HepG2 (cell line): ENCODE data around the gene PLEKHN1. TPM values are rescaled to one million over a fixed set of nuclear protein-coding genes. Genes with fewer than 3 reads are reported as not detected.

ENCODE experiments used
- BRCA1 ChIP-seq: sonication (generic); formaldehyde crosslinking; IDR thresholded peaks from 2 replicates; pipeline ENCODE4 v1.4.0; 2020; ENCODE audit warnings: missing genetic modification reagents
- FOXP1 ChIP-seq, 2 experiments: fragments of 450-650 bp in 1 of 2; IDR thresholded peaks; 2 replicates each; pipeline ENCODE4 v1.6.1; 2017 to 2018; ENCODE audit warnings: antibody characterized with exemption in 1 of 2
- GATAD1 ChIP-seq: IDR thresholded peaks from 2 replicates; pipeline ENCODE4 v1.6.1; 2016; ENCODE audit warnings: missing genetic modification reagents, missing compliant biosample characterization
- NFIB ChIP-seq: sonication (generic); formaldehyde crosslinking; IDR thresholded peaks from 2 replicates; pipeline ENCODE4 v1.9.0; 2021; ENCODE audit warnings: missing genetic modification reagents, mild to moderate bottlenecking, borderline replicate concordance
- PBX3 ChIP-seq: sonication (generic); formaldehyde crosslinking; IDR thresholded peaks from 2 replicates; pipeline ENCODE4 v1.8.1; 2023; ENCODE audit warnings: missing genetic modification reagents, inconsistent platforms, borderline replicate concordance
- PHF8 ChIP-seq: sonication (generic); formaldehyde crosslinking; IDR thresholded peaks from 2 replicates; pipeline ENCODE4 v1.5.0; 2020; ENCODE audit warnings: missing genetic modification reagents
- RFXAP ChIP-seq: sonication (generic); formaldehyde crosslinking; IDR thresholded peaks from 2 replicates; pipeline ENCODE4 v1.4.0; 2020; ENCODE audit warnings: missing genetic modification reagents, borderline replicate concordance
- TFE3 ChIP-seq: IDR thresholded peaks from 2 replicates; pipeline ENCODE4 v1.6.1; 2016
- ZFP1 ChIP-seq: IDR thresholded peaks from 2 replicates; pipeline ENCODE4 v1.6.1; 2016
- ZMAT5 ChIP-seq: sonication (generic); formaldehyde crosslinking; IDR thresholded peaks from 2 replicates; pipeline ENCODE4 v1.5.0; 2020; ENCODE audit warnings: mild to moderate bottlenecking, low read depth, missing genetic modification reagents, borderline replicate concordance
- ZNF280B ChIP-seq: sonication (generic); formaldehyde crosslinking; IDR thresholded peaks from 2 replicates; pipeline ENCODE4 v1.5.0; 2020; ENCODE audit warnings: missing genetic modification reagents, mild to moderate bottlenecking, borderline replicate concordance
- ZNF414 ChIP-seq: sonication (generic); formaldehyde crosslinking; IDR thresholded peaks from 2 replicates; pipeline ENCODE4 v1.5.0; 2020; ENCODE audit warnings: missing genetic modification reagents
- ZNF546 ChIP-seq: sonication (generic); formaldehyde crosslinking; conservative IDR thresholded peaks from 2 replicates; pipeline ENCODE4 v1.8.1; 2023; ENCODE audit warnings: mild to moderate bottlenecking, missing genetic modification reagents
- ZNF557 ChIP-seq: sonication (generic); formaldehyde crosslinking; IDR thresholded peaks from 2 replicates; pipeline ENCODE4 v1.4.0; 2020; ENCODE audit warnings: missing genetic modification reagents
- ZNF773 ChIP-seq: sonication (generic); formaldehyde crosslinking; IDR thresholded peaks from 2 replicates; pipeline ENCODE4 v1.4.0; 2020; ENCODE audit warnings: missing genetic modification reagents, borderline replicate concordance
- ZNF776 ChIP-seq: sonication (generic); formaldehyde crosslinking; IDR thresholded peaks from 2 replicates; pipeline ENCODE4 v1.4.0; 2020; ENCODE audit warnings: mild to moderate bottlenecking, missing genetic modification reagents
- ZNF782 ChIP-seq: sonication (generic); formaldehyde crosslinking; IDR thresholded peaks from 2 replicates; pipeline ENCODE4 v1.4.0; 2020; ENCODE audit warnings: missing genetic modification reagents, mild to moderate bottlenecking, borderline replicate concordance
- polyA plus RNA-seq, 8 experiments: library from polyadenylated mRNA; depleted of rRNA in 3 of 8; stranded (reverse) in 7 of 8; unstranded in 1 of 8; fragments of >200 nt; fragmentation: Illumina TruSeq in 4 of 8; extraction: Trizol in 4 of 8; gene quantifications; 2 replicates each; pipeline versions ENCODE4 v1.2.1 to v1.2.3, GENCODE V29; 2011 to 2016; ENCODE audit warnings: low read depth in 4 of 8, missing spikeins in 1 of 8, mixed read lengths in 1 of 8; ENCODE audit not compliant: insufficient read depth in 1 of 8
- total RNA-seq, 5 experiments: library from RNA; depleted of rRNA; stranded (reverse); fragments of >200 nt; fragmentation: Illumina TruSeq; extraction: Trizol; gene quantifications; 2 replicates each; pipeline ENCODE4 v1.2.3, GENCODE V29; 2016; ENCODE audit warnings: low read depth in 1 of 5
- TF ChIP-seq, protein P1 (sequence below): IDR thresholded peaks from 2 replicates; pipeline ENCODE4 v1.6.1; 2016; ENCODE audit warnings: low read depth, missing genetic modification reagents, missing compliant biosample characterization

PLEKHN1 gene
- total and polyA plus RNA-seq, 2 of the 13 experiments (the other 11 are each of a cell fraction or from before 2014, with no cell fraction given), result 0.42 to 0.58 TPM

- TF ChIP-seq, protein P1, sequence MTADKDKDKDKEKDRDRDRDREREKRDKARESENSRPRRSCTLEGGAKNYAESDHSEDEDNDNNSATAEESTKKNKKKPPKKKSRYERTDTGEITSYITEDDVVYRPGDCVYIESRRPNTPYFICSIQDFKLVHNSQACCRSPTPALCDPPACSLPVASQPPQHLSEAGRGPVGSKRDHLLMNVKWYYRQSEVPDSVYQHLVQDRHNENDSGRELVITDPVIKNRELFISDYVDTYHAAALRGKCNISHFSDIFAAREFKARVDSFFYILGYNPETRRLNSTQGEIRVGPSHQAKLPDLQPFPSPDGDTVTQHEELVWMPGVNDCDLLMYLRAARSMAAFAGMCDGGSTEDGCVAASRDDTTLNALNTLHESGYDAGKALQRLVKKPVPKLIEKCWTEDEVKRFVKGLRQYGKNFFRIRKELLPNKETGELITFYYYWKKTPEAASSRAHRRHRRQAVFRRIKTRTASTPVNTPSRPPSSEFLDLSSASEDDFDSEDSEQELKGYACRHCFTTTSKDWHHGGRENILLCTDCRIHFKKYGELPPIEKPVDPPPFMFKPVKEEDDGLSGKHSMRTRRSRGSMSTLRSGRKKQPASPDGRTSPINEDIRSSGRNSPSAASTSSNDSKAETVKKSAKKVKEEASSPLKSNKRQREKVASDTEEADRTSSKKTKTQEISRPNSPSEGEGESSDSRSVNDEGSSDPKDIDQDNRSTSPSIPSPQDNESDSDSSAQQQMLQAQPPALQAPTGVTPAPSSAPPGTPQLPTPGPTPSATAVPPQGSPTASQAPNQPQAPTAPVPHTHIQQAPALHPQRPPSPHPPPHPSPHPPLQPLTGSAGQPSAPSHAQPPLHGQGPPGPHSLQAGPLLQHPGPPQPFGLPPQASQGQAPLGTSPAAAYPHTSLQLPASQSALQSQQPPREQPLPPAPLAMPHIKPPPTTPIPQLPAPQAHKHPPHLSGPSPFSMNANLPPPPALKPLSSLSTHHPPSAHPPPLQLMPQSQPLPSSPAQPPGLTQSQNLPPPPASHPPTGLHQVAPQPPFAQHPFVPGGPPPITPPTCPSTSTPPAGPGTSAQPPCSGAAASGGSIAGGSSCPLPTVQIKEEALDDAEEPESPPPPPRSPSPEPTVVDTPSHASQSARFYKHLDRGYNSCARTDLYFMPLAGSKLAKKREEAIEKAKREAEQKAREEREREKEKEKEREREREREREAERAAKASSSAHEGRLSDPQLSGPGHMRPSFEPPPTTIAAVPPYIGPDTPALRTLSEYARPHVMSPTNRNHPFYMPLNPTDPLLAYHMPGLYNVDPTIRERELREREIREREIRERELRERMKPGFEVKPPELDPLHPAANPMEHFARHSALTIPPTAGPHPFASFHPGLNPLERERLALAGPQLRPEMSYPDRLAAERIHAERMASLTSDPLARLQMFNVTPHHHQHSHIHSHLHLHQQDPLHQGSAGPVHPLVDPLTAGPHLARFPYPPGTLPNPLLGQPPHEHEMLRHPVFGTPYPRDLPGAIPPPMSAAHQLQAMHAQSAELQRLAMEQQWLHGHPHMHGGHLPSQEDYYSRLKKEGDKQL (CRISPR knock-in tag), result no peak
- TF ChIP-seq ZNF773 (CRISPR knock-in tag), result no peak
- no peak for TF ChIP-seq PBX3 (CRISPR knock-in tag)
- no peak for TF ChIP-seq ZFP1 (CRISPR knock-in tag)
- no peak; the same call in 1 of the 2 replicates for TF ChIP-seq ZNF782 (CRISPR knock-in tag)
- TF ChIP-seq BRCA1 (CRISPR knock-in tag), result no peak
- TF ChIP-seq ZMAT5 (CRISPR knock-in tag), result no peak
- no peak for TF ChIP-seq ZNF546 (CRISPR knock-in tag)
- peak; percentile 78 for TF ChIP-seq PHF8 (CRISPR knock-in tag)
- no peak for TF ChIP-seq ZNF414
- TF ChIP-seq NFIB, result no peak
- TF ChIP-seq TFE3 (CRISPR knock-in tag), result no peak
- TF ChIP-seq GATAD1 (CRISPR knock-in tag), result peak; percentile 98
- peak; percentile 60; the same call in 1 of the 2 replicates for TF ChIP-seq RFXAP (CRISPR knock-in tag)
- no peak for TF ChIP-seq ZNF557 (CRISPR knock-in tag)
- TF ChIP-seq FOXP1 (IDR thresholded peaks at IDR 0.05), result no peak
- no peak for TF ChIP-seq FOXP1 (CRISPR knock-in tag; IDR thresholded peaks at IDR 0.05)
- no peak for TF ChIP-seq ZNF776 (CRISPR knock-in tag)
- TF ChIP-seq ZNF280B, result peak; percentile 53; the same call in 1 of the 2 replicates
Observed at GRCh38 chr1:958823-959730, 7.2 kb upstream of the PLEKHN1 start, which contains the start of gene NOC2L (continued).
